C4-2B (cell line): ENCODE data around the gene CDKAL1.

ENCODE experiments used
- CTCF ChIP-seq: fragments of 450-650 bp; conservative IDR thresholded peaks from 2 replicates; pipeline ENCODE4 v1.5.1; 2017; ENCODE audit warnings: mild to moderate bottlenecking
- ZFX ChIP-seq: fragments of 450-650 bp; IDR thresholded peaks from 2 replicates; pipeline ENCODE4 v1.6.1; 2017

- TF ChIP-seq CTCF = no peak
- TF ChIP-seq ZFX = no peak
Measured at GRCh38 chr6:21281366-21281765, 747.1 kb downstream of the CDKAL1 start.
